Spinal cord (tissue), 10 donors: ENCODE measurements around the gene LRP5. TPM values are rescaled to one million over a fixed set of nuclear protein-coding genes. Genes with fewer than 3 reads are reported as not detected.

Experiments used
- DNase-seq, 6 donors: peaks; one replicate each; pipeline versions ENCODE4 v3.0.0 to v3.0.0-alpha.2; 2013 to 2015; ENCODE audit warnings: low spot score in 6 of 6, low read depth in 4 of 6
- H3K27ac ChIP-seq: one replicate; pipeline ENCODE4 v1.5.1; 2013; ENCODE audit warnings: low read depth, low read length, control low read depth
- H3K27me3 ChIP-seq: one replicate; pipeline ENCODE4 v1.6.1; 2013; ENCODE audit warnings: low read length; ENCODE audit not compliant: control insufficient read depth, insufficient read depth
- H3K36me3 ChIP-seq: one replicate; pipeline ENCODE4 v1.6.1; 2013; ENCODE audit warnings: low read length; ENCODE audit not compliant: control insufficient read depth, insufficient read depth
- H3K4me1 ChIP-seq: one replicate; pipeline ENCODE4 v1.6.1; 2013; ENCODE audit warnings: low read length; ENCODE audit not compliant: control insufficient read depth, insufficient read depth
- H3K4me3 ChIP-seq: one replicate; pipeline ENCODE4 v1.5.1; 2013; ENCODE audit warnings: low read depth, low read length, control low read depth
- H3K9me3 ChIP-seq: one replicate; pipeline ENCODE4 v1.6.1; 2013; ENCODE audit warnings: low read length; ENCODE audit not compliant: control insufficient read depth, insufficient read depth
- WGBS: methylation state at CpG from one replicate; pipeline ENCODE4 v1.1.5; 2013; ENCODE audit warnings: missing lambda C conversion rate; ENCODE audit not compliant: insufficient coverage; 5-methylcytosine and 5-hydroxymethylcytosine counted together
- polyA plus RNA-seq, 2 donors: library from polyadenylated mRNA; unstranded; fragments of 120-200 nt; gene quantifications; one replicate each; pipeline ENCODE4 v1.2.1, GENCODE V29; 2013; ENCODE audit not compliant: insufficient read length in 2 of 2
- total RNA-seq, 2 donors: library from RNA; depleted of rRNA in 1 of 2; stranded (reverse); fragments of 120-200 nt in 1 of 2; fragments of >200 nt in 1 of 2; gene quantifications; one replicate each; pipeline versions ENCODE4 v1.2.3 to v1.2.4, GENCODE V29; 2013 to 2014
- donor health status: healthy.

LRP5 gene
- total and polyA plus RNA-seq, 4 donors: 12.8 to 32.4 (median 25.7) TPM

GRCh38 chr11:68270196-68271022, 42.0 kb upstream of the LRP5 start:
- Histone ChIP-seq H3K27ac (peak overlapping the region; percentile 84), H3K27me3 (no peaks in the 10 kb centered on the region)

GRCh38 chr11:68271023-68271780, 41.2 kb upstream of the LRP5 start:
- 3% methylated on average over 18 of the region's 23 CpGs for WGBS
- peak in 5 of 6 donors; percentile 12 to 87 (median 35) for DNase-seq
- Histone ChIP-seq H3K27ac (peak overlapping the region; percentile 84), H3K4me1 (peaks cover 35% of the 10 kb centered on the region), H3K4me3 (peak overlapping the region; percentile 96), H3K36me3 (peaks cover 24% of the 10 kb centered on the region), H3K9me3 (no peaks in the 10 kb centered on the region), H3K27me3 (no peaks in the 10 kb centered on the region)

More at GRCh38 chr11:68270196-68271022, 42.0 kb upstream of the LRP5 start:
- Histone ChIP-seq H3K4me3 (peak overlapping the region; percentile 96), H3K36me3 (peaks cover 32% of the 10 kb centered on the region), H3K9me3 (no peaks in the 10 kb centered on the region), H3K4me1 (peaks cover 43% of the 10 kb centered on the region)
- DNase-seq: no peak
- 74% methylated on average over 5 of the region's 8 CpGs for WGBS

GRCh38 chr11:68271781-68272608, 40.4 kb upstream of the LRP5 start, which contains the start of gene C11orf24:
C11orf24 (minus strand) TSS chr11:68271973; CDS start chr11:68263767, 8,206 bp downstream.
- Histone ChIP-seq H3K36me3 (peaks cover 16% of the 10 kb centered on the region), H3K9me3 (no peaks in the 10 kb centered on the region), H3K27ac (peak within 1 kb of the TSS; percentile 95), H3K4me3 (peak within 1 kb of the TSS; percentile 96), H3K27me3 (no peaks in the 10 kb centered on the region), H3K4me1 (peaks cover 29% of the 10 kb centered on the region)
- 0% methylated on average over 70 of the region's 71 CpGs for WGBS
- peak; percentile 78 to 98 (median 90) for DNase-seq

- no peak for DNase-seq
- Histone ChIP-seq H3K27me3 (no peaks in the 10 kb centered on the region), H3K9me3 (no peaks in the 10 kb centered on the region), H3K4me3 (no peak overlapping the region), H3K36me3 (peaks cover 4% of the 10 kb centered on the region), H3K4me1 (peaks cover 25% of the 10 kb centered on the region), H3K27ac (no peak overlapping the region)
- WGBS: 97% methylated on average over 9 of the region's 21 CpGs
These were observed 39.2 kb upstream of the LRP5 start for GRCh38 chr11:68273026-68273738.

GRCh38 chr11:68274306-68274705, 38.1 kb upstream of the LRP5 start:
- Histone ChIP-seq H3K4me1 (peaks cover 25% of the 10 kb centered on the region), H3K36me3 (peaks cover 3% of the 10 kb centered on the region), H3K27ac (no peak overlapping the region), H3K9me3 (no peaks in the 10 kb centered on the region), H3K27me3 (no peaks in the 10 kb centered on the region), H3K4me3 (no peak overlapping the region)
- DNase-seq: no peak
- 80% methylated on average over 1 of the region's 1 CpG for WGBS

GRCh38 chr11:68275721-68276507, 36.5 kb upstream of the LRP5 start:
- WGBS: 98% methylated on average over 5 of the region's 14 CpGs

GRCh38 chr11:68276861-68277260, 35.5 kb upstream of the LRP5 start:
- H3K9me3 ChIP-seq: no peaks in the 10 kb centered on the region
- H3K4me3 ChIP-seq: no peak overlapping the region
- peaks cover 11% of the 10 kb centered on the region for H3K4me1 ChIP-seq
- no peak overlapping the region for H3K27ac ChIP-seq
- H3K27me3 ChIP-seq: no peaks in the 10 kb centered on the region
- no peak for DNase-seq
- H3K36me3 ChIP-seq: no peaks in the 10 kb centered on the region
- no CpG with 5 or more reads among the region's 6 CpGs for WGBS

More at GRCh38 chr11:68275721-68276507, 36.5 kb upstream of the LRP5 start:
- Histone ChIP-seq H3K4me1 (peaks cover 16% of the 10 kb centered on the region), H3K27me3 (no peaks in the 10 kb centered on the region), H3K27ac (no peak overlapping the region), H3K36me3 (no peaks in the 10 kb centered on the region), H3K4me3 (no peak overlapping the region), H3K9me3 (no peaks in the 10 kb centered on the region)
- no peak for DNase-seq

- Histone ChIP-seq H3K27ac (no peak overlapping the region), H3K27me3 (no peaks in the 10 kb centered on the region), H3K9me3 (no peaks in the 10 kb centered on the region), H3K36me3 (no peaks in the 10 kb centered on the region), H3K4me1 (no peaks in the 10 kb centered on the region), H3K4me3 (no peak overlapping the region)
- WGBS: 83% methylated on average over 2 of the region's 5 CpGs
- no peak for DNase-seq
These were observed 32.7 kb upstream of the LRP5 start for GRCh38 chr11:68279676-68280075.
